K562 (cell line): ENCODE data around the gene RASD2. TPM values are rescaled to one million over a fixed set of nuclear protein-coding genes. Genes with fewer than 3 reads are reported as not detected.
"Not testable (repeated sequence)": the region's sequence is repeated elsewhere in the genome, so short reads cannot be mapped to it uniquely, and the experiment has no call there.

Source experiments
- ATAC-seq: fragments of 200-7000 bp; cut with Tn5 transposase; 3 replicates; pipeline ENCODE4 v1.9.1; 2020; ENCODE audit warnings: moderate library complexity
- BruUV-seq: library from RNA; stranded (reverse); fragments of 400-500 nt; replicated peaks from 2 replicates; lab custom pipeline; 2021; lab: Mats Ljungman, UMichigan
- CTCF ChIA-PET: fragments of 300-600 bp; formaldehyde crosslinking; extraction: SDS; loops from one replicate; lab custom pipeline; 2021; ENCODE audit warnings: low intra/inter-chr PET ratio; lab: Yijun Ruan, JAX
- POLR2A ChIA-PET: fragments of 300-600, 350-650 bp; sonication (Branson Sonifier 250); formaldehyde crosslinking; extraction: SDS; loops from one replicate; lab custom pipeline; 2021; ENCODE audit warnings: antibody characterized with exemption, inconsistent platforms; lab: Yijun Ruan, JAX
- DNase-seq, 4 experiments: peaks; one replicate each; pipeline versions ENCODE4 v3.0.0 to v3.0.0-alpha.2; 2011 to 2018; ENCODE audit warnings: low spot score in 3 of 4, mixed read lengths in 3 of 4; ENCODE audit errors: extremely low read depth in 1 of 4
- FAIRE-seq: peaks from 2 replicates; lab custom pipeline; 2011; peaks lifted over from hg19 to GRCh38; lab: Jason Lieb, UNC
- H2AFZ ChIP-seq: 2 replicates; pipeline ENCODE4 v1.6.0; 2011; ENCODE audit warnings: low read depth, low read length, control low read depth, inconsistent platforms
- H3K27ac ChIP-seq: fragments of 200-600 bp; 3 replicates; pipeline ENCODE4 v1.8.0; 2011; ENCODE audit warnings: low read depth, mild to moderate bottlenecking, control low read depth, inconsistent platforms, low read length, moderate library complexity, mixed read lengths; ENCODE audit errors: extremely low read depth
- H3K27me3 ChIP-seq, 2 experiments: fragments of 300-600 bp in 1 of 2; 2 replicates in 1 of 2; 3 replicates in 1 of 2; pipeline versions ENCODE4 v1.6.0 to v1.8.0; 2011; ENCODE audit warnings: inconsistent platforms in 2 of 2, low read length in 2 of 2, mild to moderate bottlenecking in 1 of 2, mixed read lengths in 1 of 2, moderate library complexity in 1 of 2; ENCODE audit not compliant: control insufficient read depth in 2 of 2, insufficient read depth in 2 of 2
- H3K36me3 ChIP-seq: fragments of 300-600 bp; 3 replicates; pipeline ENCODE4 v1.8.0; 2011; ENCODE audit warnings: mild to moderate bottlenecking, low read length, inconsistent platforms; ENCODE audit not compliant: control insufficient read depth, insufficient read depth
- H3K4me1 ChIP-seq, 2 experiments: fragments of 200-600 bp in 1 of 2; replicated peaks in 1 of 2; 2 replicates in 1 of 2; 3 replicates in 1 of 2; pipeline versions ENCODE4 v1.5.1 to v1.8.0; 2011; ENCODE audit warnings: inconsistent platforms in 2 of 2, low read length in 2 of 2, mild to moderate bottlenecking in 1 of 2, mixed read lengths in 1 of 2, moderate library complexity in 1 of 2; ENCODE audit not compliant: control insufficient read depth in 2 of 2, insufficient read depth in 2 of 2
- H3K4me2 ChIP-seq: 2 replicates; pipeline ENCODE4 v1.6.1; 2011; ENCODE audit warnings: low read length, control low read depth, inconsistent platforms, mixed read lengths; ENCODE audit not compliant: insufficient read depth
- H3K4me3 ChIP-seq: fragments of 200-600 bp; sonication (generic), shearing (Covaris generic); 2 replicates; pipeline ENCODE4 v1.5.1; 2016; ENCODE audit warnings: control low read depth, inconsistent platforms
- H3K79me2 ChIP-seq: fragments of 200-600 bp; 3 replicates; pipeline ENCODE4 v1.8.0; 2011; ENCODE audit warnings: low read length, inconsistent platforms; ENCODE audit not compliant: control insufficient read depth, insufficient read depth
- H3K9ac ChIP-seq, 2 experiments: 2 replicates each; pipeline versions ENCODE4 v1.6.0 to v1.6.1; 2011; ENCODE audit warnings: low read depth in 2 of 2, low read length in 2 of 2, control low read depth in 1 of 2, inconsistent platforms in 1 of 2, mild to moderate bottlenecking in 1 of 2, mixed read lengths in 1 of 2; ENCODE audit not compliant: insufficient read depth in 1 of 2
- H3K9me1 ChIP-seq: one replicate; pipeline ENCODE4 v1.6.0; 2011; ENCODE audit warnings: inconsistent platforms, mild to moderate bottlenecking, low read length, moderate library complexity; ENCODE audit not compliant: control insufficient read depth, insufficient read depth
- H3K9me3 ChIP-seq: replicated peaks from 2 replicates; pipeline ENCODE4 v1.5.1; 2011; ENCODE audit warnings: low read depth, low read length, inconsistent platforms; ENCODE audit not compliant: control insufficient read depth, insufficient read depth
- H4K20me1 ChIP-seq: replicated peaks from 2 replicates; pipeline ENCODE4 v1.6.1; 2011; ENCODE audit warnings: low read length, inconsistent platforms, mixed read lengths; ENCODE audit not compliant: control insufficient read depth, insufficient read depth
- ELF4 ChIP-seq: fragments of 450-650 bp; formaldehyde crosslinking; IDR thresholded peaks from 2 replicates; pipeline ENCODE4 v1.4.0; 2022; ENCODE audit warnings: missing genetic modification characterization
- ETV1 ChIP-seq: fragments of 450-650 bp; conservative IDR thresholded peaks from 2 replicates; pipeline ENCODE4 v1.6.1; 2016; ENCODE audit warnings: missing genetic modification characterization, control low read depth, low read depth, missing compliant biosample characterization
- GABPB1 ChIP-seq: sonication (generic); formaldehyde crosslinking; IDR thresholded peaks from 2 replicates; pipeline ENCODE4 v1.8.0; 2022; ENCODE audit warnings: mild to moderate bottlenecking, missing genetic modification reagents
- OTX1 ChIP-seq: fragments of 450-650 bp; formaldehyde crosslinking; IDR thresholded peaks from 2 replicates; pipeline ENCODE4 v1.4.0; 2022; ENCODE audit warnings: mild to moderate bottlenecking
- PHF20 ChIP-seq: fragments of 450-650 bp; IDR thresholded peaks from 2 replicates; pipeline ENCODE4 v1.6.1; 2018; ENCODE audit not compliant: partially characterized antibody
- RAD21 ChIP-seq, 2 experiments: fragments of 250-450 bp in 1 of 2; fragments of 450-650 bp in 1 of 2; sonication (Bioruptor Pico) in 1 of 2; formaldehyde crosslinking in 1 of 2; IDR thresholded peaks in 1 of 2; conservative IDR thresholded peaks in 1 of 2; 2 replicates each; pipeline versions ENCODE4 v1.4.0 to v1.8.0; 2020 to 2022; ENCODE audit warnings: mild to moderate bottlenecking in 2 of 2, moderate library complexity in 1 of 2
- ZKSCAN8 ChIP-seq: fragments of 200-800 bp; sonication (Bioruptor generic); IDR thresholded peaks from 2 replicates; pipeline ENCODE4 v1.6.1; 2016; ENCODE audit warnings: missing genetic modification characterization, missing compliant biosample characterization
- ZNF175 ChIP-seq: fragments of 200-800 bp; sonication (Bioruptor generic); IDR thresholded peaks from 2 replicates; pipeline ENCODE4 v1.6.1; 2016; ENCODE audit warnings: low read depth, mild to moderate bottlenecking, missing genetic modification characterization, missing compliant biosample characterization
- ZNF584 ChIP-seq: fragments of 200-800 bp; sonication (Bioruptor generic); IDR thresholded peaks from 2 replicates; pipeline ENCODE4 v1.6.1; 2016; ENCODE audit warnings: low read depth, mild to moderate bottlenecking, missing genetic modification characterization, missing compliant biosample characterization
- WGBS: fragments of 100-300 bp; shearing (Covaris generic); methylation state at CpG from one replicate; pipeline ENCODE4 v1.1.6; 2016; ENCODE audit warnings: low coverage, mixed read lengths; ENCODE audit not compliant: insufficient coverage; ENCODE audit errors: missing lambda C conversion rate; 5-methylcytosine and 5-hydroxymethylcytosine counted together
- in situ Hi-C: fragments of 300-500 bp; cut with MboI; formaldehyde crosslinking; loops from 4 replicates; pipeline ENCODE4 v1.15.0; 2018; ENCODE audit warnings: inconsistent platforms, mixed read lengths
- intact Hi-C: fragments of 100-400 bp; cut with micrococcal nuclease; formaldehyde crosslinking; loops from 2 replicates; pipeline ENCODE4 v1.14.2; 2022
- polyA plus RNA-seq, 8 experiments: library from polyadenylated mRNA; depleted of rRNA in 4 of 8; stranded (reverse) in 5 of 8; unstranded in 3 of 8; fragments of >200 nt; fragmentation: Nextera tagmentation in 2 of 8; fragmentation: Illumina TruSeq in 1 of 8; extraction: Ambion mirVana in 2 of 8; extraction: Trizol in 1 of 8; gene quantifications; 2 replicates each; pipeline versions ENCODE4 v1.2.1 to v1.2.3, GENCODE V29; 2011 to 2014; ENCODE audit warnings: inconsistent platforms in 1 of 8, missing spikeins in 1 of 8
- total RNA-seq, 7 experiments: library from RNA; depleted of rRNA in 6 of 7; stranded (reverse); fragments of >200 nt in 6 of 7; fragmentation: Illumina TruSeq in 2 of 7; extraction: Trizol in 2 of 7; gene quantifications; 2 replicates each; pipeline versions ENCODE4 v1.2.1 to v1.2.3, GENCODE V29; 2011 to 2021; ENCODE audit warnings: low replicate concordance in 1 of 7
- TF ChIP-seq, protein P1 (sequence below), 2 experiments: fragments of 450-650 bp in 1 of 2; sonication (generic) in 1 of 2; formaldehyde crosslinking in 1 of 2; IDR thresholded peaks; 2 replicates each; pipeline versions ENCODE4 v1.7.1 to v1.9.0; 2016 to 2022; ENCODE audit warnings: inconsistent platforms in 1 of 2, mild to moderate bottlenecking in 1 of 2, missing genetic modification reagents in 1 of 2

Gene RASD2
- total and polyA plus RNA-seq, 9 of the 15 experiments (the other 6 are each of a cell fraction or from before 2014, with no cell fraction given) = 0.05 TPM; not detected in 8

- ATAC-seq, BruUV-seq, H3K4me3 ChIP-seq, FAIRE-seq, H3K4me1 ChIP-seq, H3K36me3 ChIP-seq, H4K20me1 ChIP-seq, H3K9me1 ChIP-seq, CTCF ChIA-PET, POLR2A ChIA-PET, H3K9me3 ChIP-seq, H3K9ac ChIP-seq, DNase-seq, H3K79me2 ChIP-seq: not testable (repeated sequence)
- 55% methylated on average over 4 of the region's 24 CpGs for WGBS
- H2AFZ ChIP-seq = peak overlapping the region; percentile 70; the same call in 1 of the 2 replicates
- H3K27me3 ChIP-seq = peaks cover 2 to 24% of the 10 kb centered on the region in 2 experiments; a peak in 3 of 5 replicates
- H3K27ac ChIP-seq = peak overlapping the region; percentile 33; the same call in 1 of the 3 replicates
- in situ Hi-C loops (loop anchor here (5.0 kb wide), 1 partner anchor 96 kb away; no protein-coding TSS in a partner anchor), intact Hi-C loops (loop anchor here (10.0 kb wide), 1 partner anchor 94 kb away; no protein-coding TSS in a partner anchor)
- peak overlapping the region; percentile 58 for H3K4me2 ChIP-seq
- TF ChIP-seq ZNF584 = peak; percentile 92
- TF ChIP-seq OTX1 (CRISPR knock-in tag) = peak; percentile 68; the same call in 1 of the 2 replicates
- peak; percentile 36 for TF ChIP-seq PHF20
- TF ChIP-seq ZKSCAN8 (CRISPR knock-in tag) = 0 out of 2 replicates have a peak, but pooled peaks have one; percentile 15
- TF ChIP-seq ZNF175 (CRISPR knock-in tag) = peak; percentile 73; the same call in 1 of the 2 replicates
- TF ChIP-seq, protein P1, sequence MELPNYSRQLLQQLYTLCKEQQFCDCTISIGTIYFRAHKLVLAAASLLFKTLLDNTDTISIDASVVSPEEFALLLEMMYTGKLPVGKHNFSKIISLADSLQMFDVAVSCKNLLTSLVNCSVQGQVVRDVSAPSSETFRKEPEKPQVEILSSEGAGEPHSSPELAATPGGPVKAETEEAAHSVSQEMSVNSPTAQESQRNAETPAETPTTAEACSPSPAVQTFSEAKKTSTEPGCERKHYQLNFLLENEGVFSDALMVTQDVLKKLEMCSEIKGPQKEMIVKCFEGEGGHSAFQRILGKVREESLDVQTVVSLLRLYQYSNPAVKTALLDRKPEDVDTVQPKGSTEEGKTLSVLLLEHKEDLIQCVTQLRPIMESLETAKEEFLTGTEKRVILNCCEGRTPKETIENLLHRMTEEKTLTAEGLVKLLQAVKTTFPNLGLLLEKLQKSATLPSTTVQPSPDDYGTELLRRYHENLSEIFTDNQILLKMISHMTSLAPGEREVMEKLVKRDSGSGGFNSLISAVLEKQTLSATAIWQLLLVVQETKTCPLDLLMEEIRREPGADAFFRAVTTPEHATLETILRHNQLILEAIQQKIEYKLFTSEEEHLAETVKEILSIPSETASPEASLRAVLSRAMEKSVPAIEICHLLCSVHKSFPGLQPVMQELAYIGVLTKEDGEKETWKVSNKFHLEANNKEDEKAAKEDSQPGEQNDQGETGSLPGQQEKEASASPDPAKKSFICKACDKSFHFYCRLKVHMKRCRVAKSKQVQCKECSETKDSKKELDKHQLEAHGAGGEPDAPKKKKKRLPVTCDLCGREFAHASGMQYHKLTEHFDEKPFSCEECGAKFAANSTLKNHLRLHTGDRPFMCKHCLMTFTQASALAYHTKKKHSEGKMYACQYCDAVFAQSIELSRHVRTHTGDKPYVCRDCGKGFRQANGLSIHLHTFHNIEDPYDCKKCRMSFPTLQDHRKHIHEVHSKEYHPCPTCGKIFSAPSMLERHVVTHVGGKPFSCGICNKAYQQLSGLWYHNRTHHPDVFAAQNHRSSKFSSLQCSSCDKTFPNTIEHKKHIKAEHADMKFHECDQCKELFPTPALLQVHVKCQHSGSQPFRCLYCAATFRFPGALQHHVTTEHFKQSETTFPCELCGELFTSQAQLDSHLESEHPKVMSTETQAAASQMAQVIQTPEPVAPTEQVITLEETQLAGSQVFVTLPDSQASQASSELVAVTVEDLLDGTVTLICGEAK (IDR thresholded peaks at IDR 0.05) = peak; percentile 82; the same call in 1 of the 2 replicates
- TF ChIP-seq, protein P1 (CRISPR knock-in tag; IDR thresholded peaks at IDR 0.05) = not testable (repeated sequence)
- peak; percentile 70; the same call in 1 of the 2 replicates for TF ChIP-seq ELF4 (CRISPR knock-in tag)
- peak; percentile 94 for TF ChIP-seq GABPB1 (CRISPR knock-in tag)
- 0 out of 2 replicates have a peak, but pooled peaks have one; percentile 35 for TF ChIP-seq ETV1 (tag)
- peak in 1 of 2 experiments; percentile 12; a peak in 1 of 4 replicates for TF ChIP-seq RAD21 (CRISPR knock-in tag; conservative IDR thresholded peaks at IDR 0.05 in 1 of 2, IDR thresholded peaks at IDR 0.05 in 1 of 2)
Observed at GRCh38 chr22:35491061-35491907, 49.3 kb upstream of the RASD2 start.
